ENCODE data around the gene PTGES3.

- TF ChIP-seq ARNTL (CRISPR knock-in tag; IDR thresholded peaks at IDR 0.05; ENCODE audit: borderline replicate concordance, low read depth) (no peak), CREB5 (CRISPR knock-in tag; IDR thresholded peaks at IDR 0.05; ENCODE audit: low read depth) (no peak)
Observed at GRCh38 chr12:56682323-56682722, 5.8 kb downstream of the PTGES3 start.
